Prostate gland (tissue), 2 donors: Measurements from ENCODE around the gene CD200.

Experiments used
- CTCF ChIP-seq, 4 experiments: fragments of 200-600 bp in 2 of 4; fragments of 450-650 bp in 2 of 4; sonication (generic) in 2 of 4; IDR thresholded peaks; 1 replicate in 3 of 4; 2 replicates in 1 of 4; pipeline ENCODE4 v1.5.1; 2016 to 2019; ENCODE audit warnings: antibody characterized with exemption in 4 of 4, mild to moderate bottlenecking in 2 of 4, moderate library complexity in 2 of 4
- POLR2A ChIP-seq: fragments of 450-650 bp; IDR thresholded peaks from one replicate; pipeline ENCODE4 v1.6.1; 2016; ENCODE audit warnings: antibody characterized with exemption, mild to moderate bottlenecking
- POLR2AphosphoS5 ChIP-seq: sonication (generic); formaldehyde crosslinking; IDR thresholded peaks from one replicate; pipeline ENCODE4 v1.6.1; 2017; ENCODE audit warnings: antibody characterized with exemption

GRCh38 chr3:112338021-112338726 lies 5.2 kb downstream of the CD200 start:
- TF ChIP-seq CTCF (IDR thresholded peaks at IDR 0.05) (no peak), POLR2A (no peak), POLR2AphosphoS5 (no peak)
